Measurements from ENCODE around the gene IGFBP5. TPM values are rescaled to one million over a fixed set of nuclear protein-coding genes. Genes with fewer than 3 reads are reported as not detected.
A peak's percentile ranks its signal among the peaks of the same experiment; 100 is the strongest.

IGFBP5 gene
- total and polyA plus RNA-seq, 7 donors = 13.6 to 773 (median 254) TPM

GRCh38 chr2:216680951-216681629, 14.3 kb downstream of the IGFBP5 start:
- peak; percentile 70 for DNase-seq
- peaks cover 25 to 94% (median 35%) of the 10 kb centered on the region in 4 donors for H3K36me3 ChIP-seq
- no peak overlapping the region for H3K4me3 ChIP-seq
- H3K4me1 ChIP-seq = peaks cover 0 to 73% (median 71%) of the 10 kb centered on the region in 4 donors
- 89% methylated on average over 10 of the region's 10 CpGs for WGBS, 2 donors
- intact Hi-C loops (cut with DNase I) = loop anchor here (5.0 kb wide), 1 partner anchor 1031 kb away; no protein-coding TSS in a partner anchor
- H3K27ac ChIP-seq = peak overlapping the region; percentile 80 to 93 (median 88)
- no peaks in the 10 kb centered on the region for H3K27me3 ChIP-seq
- H3K9me3 ChIP-seq = no peaks in the 10 kb centered on the region
- TF ChIP-seq EP300 (IDR thresholded peaks at IDR 0.05) (no peak), POLR2AphosphoS5 (IDR thresholded peaks at IDR 0.05) (peak in 2 of 4 donors; percentile 2 to 23), POLR2A (IDR thresholded peaks at IDR 0.05) (no peak)

GRCh38 chr2:216679658-216680024, 15.7 kb downstream of the IGFBP5 start:
- TF ChIP-seq EP300 (IDR thresholded peaks at IDR 0.05) = no peak
- TF ChIP-seq CTCF (IDR thresholded peaks at IDR 0.05) = no peak
- no peak for TF ChIP-seq POLR2AphosphoS5 (IDR thresholded peaks at IDR 0.05)
- TF ChIP-seq POLR2A (IDR thresholded peaks at IDR 0.05) = no peak
- Histone ChIP-seq H3K9me3 (no peaks in the 10 kb centered on the region), H3K4me1 (peaks cover 0 to 59% (median 56%) of the 10 kb centered on the region in 4 donors), H3K27ac (peak overlapping the region; percentile 80 to 93 (median 88)), H3K4me3 (no peak overlapping the region), H3K36me3 (peaks cover 25 to 94% (median 42%) of the 10 kb centered on the region in 4 donors), H3K27me3 (no peaks in the 10 kb centered on the region)
- whole genome bisulfite sequencing, 2 donors = 73 to 79% methylated on average over 14 of the region's 14 CpGs
- DNase-seq = peak; percentile 87
- intact Hi-C loops (cut with DNase I) = loop anchor here (5.0 kb wide), 1 partner anchor 1033 kb away; no protein-coding TSS in a partner anchor

- Histone ChIP-seq H3K9me3 (no peaks in the 10 kb centered on the region), H3K4me1 (peaks cover 0 to 53% (median 50%) of the 10 kb centered on the region in 4 donors), H3K4me3 (no peak overlapping the region), H3K27ac (peak overlapping the region; percentile 80 to 93 (median 88)), H3K27me3 (no peaks in the 10 kb centered on the region), H3K36me3 (peaks cover 26 to 94% (median 46%) of the 10 kb centered on the region in 4 donors)
- 80 to 86% methylated on average over 21 of the region's 21 CpGs for WGBS, 2 donors
- peak; percentile 63 for DNase-seq
- intact Hi-C loops (cut with DNase I) = no loop called here
- TF ChIP-seq EP300 (IDR thresholded peaks at IDR 0.05) = no peak
- TF ChIP-seq POLR2A (IDR thresholded peaks at IDR 0.05) = no peak
- TF ChIP-seq POLR2AphosphoS5 (IDR thresholded peaks at IDR 0.05) = peak in 2 of 4 donors; percentile 17 to 32
Measured at GRCh38 chr2:216678813-216679657, 16.3 kb downstream of the IGFBP5 start.

- peaks cover 0 to 43% (median 41%) of the 10 kb centered on the region in 4 donors for H3K4me1 ChIP-seq
- no peaks in the 10 kb centered on the region for H3K27me3 ChIP-seq
- peaks cover 34 to 96% (median 48%) of the 10 kb centered on the region in 4 donors for H3K36me3 ChIP-seq
- H3K9me3 ChIP-seq = no peaks in the 10 kb centered on the region
- intact Hi-C loops (cut with DNase I) = no loop called here
- no peak overlapping the region for H3K4me3 ChIP-seq
- TF ChIP-seq POLR2AphosphoS5 (IDR thresholded peaks at IDR 0.05) (no peak), POLR2A (IDR thresholded peaks at IDR 0.05) (no peak), CTCF (IDR thresholded peaks at IDR 0.05) (no peak)
- peak; percentile 64 for DNase-seq
- peak overlapping the region in 3 of 4 donors; percentile 85 to 93 (median 91) for H3K27ac ChIP-seq
- 93 to 94% methylated on average over 12 of the region's 12 CpGs for WGBS, 2 donors
Measured at GRCh38 chr2:216678098-216678465, 17.3 kb downstream of the IGFBP5 start.

- peaks cover 34 to 91% (median 48%) of the 10 kb centered on the region in 4 donors for H3K36me3 ChIP-seq
- H3K4me3 ChIP-seq = no peak overlapping the region
- no peak for DNase-seq
- no peaks in the 10 kb centered on the region for H3K9me3 ChIP-seq
- no peaks in the 10 kb centered on the region for H3K27me3 ChIP-seq
- peak overlapping the region in 3 of 4 donors; percentile 85 to 93 (median 91) for H3K27ac ChIP-seq
- WGBS, 2 donors = 83 to 88% methylated on average over 9 of the region's 9 CpGs
- H3K4me1 ChIP-seq = peaks cover 0 to 38% (median 35%) of the 10 kb centered on the region in 4 donors
- no peak for TF ChIP-seq POLR2A (IDR thresholded peaks at IDR 0.05)
- no peak for TF ChIP-seq CTCF (IDR thresholded peaks at IDR 0.05)
- no peak for TF ChIP-seq EP300 (IDR thresholded peaks at IDR 0.05)
- no peak for TF ChIP-seq POLR2AphosphoS5 (IDR thresholded peaks at IDR 0.05)
- intact Hi-C loops (cut with DNase I) = no loop called here
Measured at GRCh38 chr2:216677439-216678097, 17.8 kb downstream of the IGFBP5 start.

All from sigmoid colon (tissue), 7 donors.